AG09309 (cell line): ENCODE measurements around the gene ROR1.

Source experiments
- DNase-seq: peaks from one replicate; pipeline ENCODE4 v3.0.0-alpha.2; 2010; ENCODE audit warnings: low read depth
- H3K4me3 ChIP-seq: 2 replicates; pipeline ENCODE4 v1.5.1; 2011; ENCODE audit warnings: mild to moderate bottlenecking, low read depth, low read length, moderate library complexity; ENCODE audit not compliant: control insufficient read depth
- CTCF ChIP-seq: IDR thresholded peaks from 2 replicates; pipeline ENCODE4 v1.5.1; 2011; ENCODE audit warnings: mild to moderate bottlenecking, low read depth, low read length, inconsistent platforms; ENCODE audit not compliant: insufficient read depth, control insufficient read depth; ENCODE audit errors: missing control alignments

The ROR1 gene

GRCh38 chr1:63873751-63874150 lies 99.9 kb downstream of the ROR1 start:
- TF ChIP-seq CTCF, result no peak
- no peak for DNase-seq
- no peak overlapping the region for H3K4me3 ChIP-seq

GRCh38 chr1:63874278-63874880 lies 100.6 kb downstream of the ROR1 start:
- no peak overlapping the region for H3K4me3 ChIP-seq
- no peak for DNase-seq
- peak; percentile 3 for TF ChIP-seq CTCF

GRCh38 chr1:63875636-63876035 lies 101.8 kb downstream of the ROR1 start:
- TF ChIP-seq CTCF, result no peak
- no peak for DNase-seq
- H3K4me3 ChIP-seq, result no peak overlapping the region

- no peak overlapping the region for H3K4me3 ChIP-seq
- no peak for DNase-seq
- no peak for TF ChIP-seq CTCF
These were observed 103.4 kb downstream of the ROR1 start for GRCh38 chr1:63877021-63877767.

DNA sequence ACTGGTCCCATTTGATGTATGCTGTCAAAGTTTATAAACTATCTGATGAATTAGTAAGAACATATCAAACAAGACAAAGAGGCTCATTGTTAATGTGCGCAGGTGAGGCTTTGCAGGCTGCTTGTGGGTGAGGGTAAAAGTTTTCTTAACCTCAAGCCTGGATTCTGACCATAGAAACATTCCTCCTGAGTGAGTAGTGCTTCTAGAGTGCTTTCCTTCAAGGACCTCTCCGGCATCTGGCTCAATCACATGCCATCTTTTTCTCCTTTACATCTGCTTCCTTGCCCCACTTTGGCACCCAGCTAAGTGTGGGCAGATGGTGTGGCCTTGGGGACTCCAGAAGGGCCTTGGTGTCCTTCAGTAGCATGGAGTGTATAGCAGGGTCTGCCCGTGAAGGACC lies 104.0 kb downstream of the ROR1 start:
- no peak for TF ChIP-seq CTCF
- H3K4me3 ChIP-seq, result no peak overlapping the region
- DNase-seq, result no peak

DNA sequence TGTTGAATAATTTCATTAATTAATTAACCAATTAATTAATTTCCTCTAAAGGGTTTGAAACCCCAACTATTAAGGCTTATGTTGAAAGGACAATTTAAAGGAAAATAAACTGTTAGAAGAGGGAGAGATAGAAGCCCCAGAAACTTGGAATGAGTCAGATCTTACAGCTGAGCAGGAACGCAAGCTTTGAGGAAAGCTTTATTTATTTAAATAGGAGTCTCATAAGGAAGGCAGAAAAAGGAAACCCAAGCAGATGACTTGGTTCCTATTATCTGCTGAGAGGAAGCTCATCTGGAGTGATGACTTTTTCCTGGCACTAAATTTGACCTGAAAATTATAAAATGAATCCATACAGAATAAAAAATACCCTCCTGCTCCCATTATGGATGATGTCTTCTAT lies 105.1 kb downstream of the ROR1 start:
- no peak overlapping the region for H3K4me3 ChIP-seq
- TF ChIP-seq CTCF, result no peak
- no peak for DNase-seq

- H3K4me3 ChIP-seq, result no peak overlapping the region
- no peak for TF ChIP-seq CTCF
- no peak for DNase-seq
These were observed 107.2 kb downstream of the ROR1 start for GRCh38 chr1:63880958-63881576.
